ENCODE results near the gene IGF2BP3.
A peak's percentile ranks its signal among the peaks of the same experiment; 100 is the strongest.
"Not testable (repeated sequence)": the region's sequence is repeated elsewhere in the genome, so short reads cannot be mapped to it uniquely, and the experiment has no call there.

Gene IGF2BP3

GRCh38 chr7:23470330-23471105 is at the start of gene IGF2BP3:
Gene IGF2BP3, minus strand, starts transcription at chr7:23470491. Its CDS starts 381 bp downstream, at chr7:23470110.
- DNase-seq = peak; percentile 45

GRCh38 chr7:23514755-23515154 is 44.5 kb upstream of the IGF2BP3 start:
- peak; percentile 39 for DNase-seq

DNA sequence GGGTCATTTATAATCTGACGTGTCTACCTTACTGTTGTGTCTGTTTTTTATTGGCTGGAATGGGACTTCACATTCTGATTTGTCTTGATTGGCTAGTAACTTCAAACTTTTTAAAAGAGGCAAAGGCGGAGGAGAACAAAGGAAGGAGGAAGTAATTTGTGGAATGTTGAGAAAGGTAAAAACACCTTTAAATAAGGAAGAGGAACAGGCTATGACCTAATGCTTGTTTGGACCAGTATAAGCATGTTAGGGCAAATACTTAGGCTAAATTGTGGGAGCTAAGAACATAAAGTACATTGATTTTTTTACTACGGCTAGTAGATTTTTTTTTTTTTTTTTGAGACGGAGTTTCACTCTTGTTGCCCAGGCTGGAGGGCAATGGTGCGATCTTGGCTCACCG is 43.5 kb upstream of the IGF2BP3 start:
- not testable (repeated sequence) for DNase-seq

GRCh38 chr7:23494009-23494408 is 23.7 kb upstream of the IGF2BP3 start:
- DNase-seq = no peak

GRCh38 chr7:23491502-23491901 is 21.2 kb upstream of the IGF2BP3 start:
- DNase-seq = no peak

GRCh38 chr7:23490357-23491135 is 20.3 kb upstream of the IGF2BP3 start:
- no peak for DNase-seq

DNA sequence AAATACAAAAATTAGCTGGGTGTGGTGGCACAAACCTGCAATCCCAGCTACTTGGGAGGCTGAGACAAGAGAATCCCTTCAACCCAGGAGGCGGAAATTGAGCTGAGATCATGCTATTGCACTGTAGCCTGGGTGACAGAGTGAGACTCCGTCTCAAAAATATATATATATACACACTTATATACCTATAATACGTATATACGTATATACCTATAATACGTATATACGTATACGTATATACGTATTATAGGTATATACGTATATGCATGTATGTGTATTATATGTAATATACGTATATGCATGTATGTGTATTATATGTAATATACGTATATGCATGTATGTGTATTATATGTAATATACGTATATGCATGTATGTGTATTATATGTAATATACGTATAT is 18.4 kb upstream of the IGF2BP3 start:
- not testable (repeated sequence) for DNase-seq

DNA sequence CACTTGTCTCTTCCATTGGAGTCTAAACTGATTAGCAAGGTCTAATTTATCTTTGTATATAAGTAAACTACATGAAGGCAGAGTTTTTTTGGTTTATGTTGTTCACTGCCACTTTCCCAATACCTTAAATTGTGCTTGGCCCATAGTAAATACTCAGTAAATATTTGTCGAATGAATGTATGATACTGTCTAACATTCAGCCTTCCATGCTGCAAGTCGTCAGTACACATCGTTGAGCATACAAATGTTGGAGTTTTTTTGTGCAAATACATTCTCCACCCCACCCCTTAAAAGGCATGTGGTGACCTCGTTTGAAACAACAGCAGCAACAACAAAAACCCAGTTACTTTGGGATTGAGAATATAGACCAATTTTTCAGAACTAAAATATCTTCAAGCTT is 17.4 kb upstream of the IGF2BP3 start:
- no peak for DNase-seq

GRCh38 chr7:23486002-23486773 is 15.9 kb upstream of the IGF2BP3 start:
- DNase-seq = no peak

- no peak for DNase-seq
Measured at GRCh38 chr7:23482686-23483085, 12.4 kb upstream of the IGF2BP3 start.

GRCh38 chr7:23477962-23478866 is 7.9 kb upstream of the IGF2BP3 start:
- no peak for DNase-seq

GRCh38 chr7:23477157-23477499 is 6.8 kb upstream of the IGF2BP3 start:
- DNase-seq = no peak

GRCh38 chr7:23476286-23477156 is 6.2 kb upstream of the IGF2BP3 start:
- no peak for DNase-seq

DNA sequence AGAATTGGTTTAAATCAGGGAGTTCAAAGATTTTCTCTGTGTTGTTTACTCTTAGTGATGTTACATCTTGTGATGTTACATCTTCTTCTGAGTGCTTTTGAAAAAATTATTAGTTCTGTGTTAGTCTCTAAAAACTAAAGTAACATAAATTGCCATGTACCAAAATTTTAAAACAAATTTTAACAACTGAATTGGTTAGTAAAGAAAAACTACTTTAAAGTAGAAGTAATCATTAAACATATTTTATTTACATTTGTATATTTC is 5.2 kb upstream of the IGF2BP3 start:
- DNase-seq = no peak

DNA sequence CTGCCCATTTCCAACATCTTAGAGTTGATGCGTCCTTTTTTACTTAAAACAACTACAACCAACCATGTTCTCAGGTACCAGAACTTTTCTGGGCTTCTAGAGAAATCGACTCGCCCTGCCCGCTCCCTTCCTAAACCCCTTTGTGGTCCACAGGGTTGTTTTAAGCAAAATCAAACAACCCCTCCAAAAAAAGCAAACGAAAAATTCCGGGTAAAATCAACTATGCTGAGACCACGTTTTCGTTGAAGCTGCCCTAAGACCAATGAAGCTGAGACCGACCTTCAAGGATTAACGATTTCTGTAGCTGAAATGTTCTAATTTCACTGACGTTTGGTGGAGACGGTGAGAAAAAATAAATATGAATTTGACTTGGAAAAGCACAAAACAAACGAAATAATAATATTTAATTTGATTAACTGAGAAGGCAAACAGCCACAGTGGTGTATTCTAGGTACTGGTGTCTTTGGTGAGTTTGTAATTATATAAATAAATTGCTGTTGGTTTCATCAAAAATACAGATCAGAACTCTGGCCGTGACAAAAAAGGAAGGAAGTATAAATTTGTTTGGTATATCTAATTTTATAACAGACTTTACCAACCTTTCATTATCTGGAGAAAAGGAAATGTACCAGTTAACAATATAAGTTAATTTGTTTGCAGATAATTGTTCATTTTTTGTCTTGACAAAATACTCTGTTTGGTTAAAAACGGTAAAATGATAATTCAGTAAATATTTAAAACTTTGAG is 4.7 kb upstream of the IGF2BP3 start:
- DNase-seq = no peak

DNA sequence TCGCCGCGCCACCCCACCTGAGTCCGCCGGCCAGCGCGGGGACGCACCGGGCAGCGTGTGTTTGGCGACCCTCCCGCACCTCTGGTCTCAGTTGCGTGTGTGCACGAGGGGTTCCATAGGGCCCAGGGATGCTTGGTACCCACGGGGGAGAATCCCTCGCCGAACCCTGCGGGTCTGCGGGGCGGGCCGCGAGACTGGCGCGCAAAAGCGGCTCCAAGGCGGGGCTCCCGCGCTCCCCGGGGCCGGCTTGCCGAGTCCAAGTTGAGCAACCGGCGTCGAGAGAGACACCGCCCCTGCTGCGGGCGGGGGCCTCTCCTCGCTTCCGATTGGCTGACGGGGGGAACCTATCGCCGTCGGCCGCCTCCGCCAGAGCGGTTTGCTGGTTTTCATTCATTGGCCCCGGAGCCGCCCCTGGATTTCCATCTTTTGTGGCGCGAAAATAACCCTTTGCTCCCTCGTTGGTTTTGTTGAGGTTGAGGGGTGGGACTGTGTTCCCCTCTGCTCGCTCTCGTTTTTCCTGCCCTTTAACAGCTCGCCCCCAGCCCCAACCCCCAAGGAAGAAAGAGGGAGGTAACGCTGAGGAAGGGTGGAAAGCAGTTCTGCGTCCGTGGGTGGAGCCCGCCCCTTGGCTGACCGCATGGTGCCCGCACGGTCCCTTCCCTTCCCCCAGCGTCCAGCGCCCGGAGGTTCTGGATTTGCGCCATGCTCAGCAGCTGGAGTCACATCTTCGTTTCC is 4.0 kb upstream of the IGF2BP3 start:
- peak; percentile 95 for DNase-seq

DNA sequence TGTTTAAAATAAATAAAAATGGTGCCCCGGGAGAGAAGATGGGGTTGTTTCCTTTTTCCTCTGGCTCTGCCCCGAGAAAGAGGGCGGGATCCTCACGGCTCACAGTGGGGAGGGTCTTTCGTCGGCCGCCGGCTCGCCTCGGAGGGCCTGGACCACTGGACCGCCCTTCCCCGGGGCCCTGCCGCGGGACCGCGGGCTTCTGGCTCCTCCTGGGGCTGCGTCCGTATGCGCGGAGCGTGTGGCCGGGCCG is 3.5 kb upstream of the IGF2BP3 start:
- no peak for DNase-seq

DNA sequence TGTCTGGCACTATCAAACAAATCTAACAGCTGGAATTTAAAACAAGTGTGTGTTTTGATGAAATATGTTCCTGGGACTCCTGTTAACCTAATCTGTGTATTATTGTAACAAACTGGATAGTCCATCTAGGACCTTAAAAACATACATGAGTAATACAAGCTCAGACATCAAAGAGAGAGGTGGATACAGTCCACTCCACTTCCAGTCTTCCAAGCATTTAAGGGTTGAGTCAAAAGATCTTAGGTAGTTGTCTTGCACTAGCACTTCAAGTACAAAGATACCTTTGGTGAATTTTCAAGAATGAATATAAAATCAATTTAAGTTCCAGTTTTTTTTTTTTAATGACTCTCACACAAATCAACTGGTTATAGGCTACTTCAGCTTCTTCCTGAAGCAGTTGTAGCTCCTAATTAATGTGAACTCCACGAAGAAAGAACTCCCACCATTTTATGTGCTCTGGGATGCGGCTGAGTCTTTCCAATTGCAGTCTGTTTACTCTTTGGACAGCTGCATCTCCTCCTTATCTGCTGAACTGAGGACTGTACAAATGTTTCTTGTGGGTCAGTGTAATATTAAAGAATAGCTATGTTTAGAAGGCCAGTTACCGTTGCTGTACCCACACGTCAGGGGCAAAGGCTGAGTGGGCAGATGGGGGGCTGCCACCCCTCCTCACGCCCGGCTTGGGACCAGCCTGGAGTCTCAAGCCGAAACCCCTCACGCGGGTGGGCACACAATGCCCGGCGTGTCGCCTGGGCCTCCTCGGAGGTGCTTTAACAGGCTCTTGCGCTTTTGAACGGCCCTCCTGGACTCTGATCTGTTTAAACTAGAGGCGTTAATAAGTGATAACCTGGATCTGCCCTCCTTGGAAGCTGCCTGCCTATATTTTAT is 2.9 kb upstream of the IGF2BP3 start:
- no peak for DNase-seq

- no peak for DNase-seq
Measured at GRCh38 chr7:23472556-23472955, 2.3 kb upstream of the IGF2BP3 start.

- DNase-seq = no peak
Measured at GRCh38 chr7:23472046-23472445, 1.8 kb upstream of the IGF2BP3 start.

All from inflammatory macrophage treated with lipopolysaccharide for 4 hours (primary cell).